GM19035 (cell line): ENCODE measurements around the gene RAB17.

ENCODE experiments used
- ATAC-seq: cut with Tn5 transposase; IDR thresholded peaks from one replicate; pipeline ENCODE4 v1.9.1; 2021; ENCODE audit not compliant: unreplicated experiment

RAB17 gene

DNA sequence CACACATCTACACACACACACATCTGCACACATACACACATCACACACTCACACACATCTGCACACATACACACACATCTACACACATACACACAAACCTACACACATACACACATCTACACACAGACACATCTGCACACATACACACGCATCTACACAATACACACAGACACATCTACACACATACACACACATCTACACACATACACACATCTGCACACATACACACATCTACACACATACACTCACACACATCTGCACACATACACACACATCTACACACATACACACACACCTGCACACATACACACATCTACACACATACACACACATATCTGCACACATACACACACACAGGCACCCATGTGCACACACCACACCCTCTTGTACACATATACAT lies 24.6 kb downstream of the RAB17 start:
- no peak for ATAC-seq

DNA sequence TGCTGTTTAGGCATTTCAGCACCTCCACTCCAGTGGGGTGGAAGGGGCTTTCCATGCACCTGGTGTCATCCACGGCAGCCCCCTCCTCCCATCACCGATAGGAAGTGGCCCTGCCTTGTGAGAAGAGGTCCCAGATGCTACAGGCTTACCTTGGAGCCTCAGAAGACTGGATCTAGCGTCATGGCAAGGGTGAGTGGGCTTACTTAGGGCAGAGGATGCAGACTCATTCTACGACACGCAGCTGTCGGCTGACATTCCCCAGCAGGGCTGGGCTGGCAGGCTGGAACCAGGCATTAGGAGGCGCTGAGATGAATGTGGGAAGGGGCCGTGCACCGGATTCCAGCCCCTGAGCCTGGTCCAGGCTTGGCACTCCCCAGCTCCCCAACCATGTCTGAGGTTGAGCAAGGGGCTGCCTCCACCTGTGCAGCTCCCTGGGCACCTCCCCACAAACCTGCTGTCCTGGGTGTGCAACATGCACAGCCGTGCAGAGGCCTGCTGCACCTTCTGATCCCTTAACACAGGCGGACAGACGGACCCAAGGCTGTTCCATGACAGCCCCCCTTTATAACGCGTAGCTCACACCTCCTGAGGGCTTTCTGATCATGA lies 25.9 kb downstream of the RAB17 start:
- ATAC-seq: no peak

DNA sequence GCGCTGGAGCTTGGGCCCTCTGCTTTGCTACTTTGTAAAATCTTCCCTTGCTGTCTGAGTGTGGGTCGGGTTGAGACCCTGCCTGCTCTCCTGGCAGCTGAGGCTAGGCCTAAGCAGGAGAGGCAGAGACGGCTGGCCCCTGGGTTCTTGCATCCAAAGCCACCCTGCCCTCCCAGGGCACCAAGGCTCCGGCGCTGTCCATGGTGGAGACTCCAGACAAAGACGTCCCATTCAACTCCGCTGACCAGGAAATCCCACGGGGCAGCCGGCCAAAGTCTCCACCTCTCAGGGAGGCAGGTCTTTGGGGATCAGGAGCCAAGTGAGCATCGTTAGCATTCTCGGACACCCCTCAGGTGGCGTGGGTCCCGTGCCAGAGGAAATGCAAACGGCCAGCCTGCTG lies 26.7 kb downstream of the RAB17 start:
- ATAC-seq: no peak

- ATAC-seq: no peak
These were observed 29.3 kb downstream of the RAB17 start for GRCh38 chr2:237561221-237561620.

- no peak for ATAC-seq
These were observed 31.4 kb downstream of the RAB17 start for GRCh38 chr2:237558961-237559641.

- ATAC-seq: peak; percentile 12
These were observed 32.9 kb downstream of the RAB17 start for GRCh38 chr2:237557633-237558015.

DNA sequence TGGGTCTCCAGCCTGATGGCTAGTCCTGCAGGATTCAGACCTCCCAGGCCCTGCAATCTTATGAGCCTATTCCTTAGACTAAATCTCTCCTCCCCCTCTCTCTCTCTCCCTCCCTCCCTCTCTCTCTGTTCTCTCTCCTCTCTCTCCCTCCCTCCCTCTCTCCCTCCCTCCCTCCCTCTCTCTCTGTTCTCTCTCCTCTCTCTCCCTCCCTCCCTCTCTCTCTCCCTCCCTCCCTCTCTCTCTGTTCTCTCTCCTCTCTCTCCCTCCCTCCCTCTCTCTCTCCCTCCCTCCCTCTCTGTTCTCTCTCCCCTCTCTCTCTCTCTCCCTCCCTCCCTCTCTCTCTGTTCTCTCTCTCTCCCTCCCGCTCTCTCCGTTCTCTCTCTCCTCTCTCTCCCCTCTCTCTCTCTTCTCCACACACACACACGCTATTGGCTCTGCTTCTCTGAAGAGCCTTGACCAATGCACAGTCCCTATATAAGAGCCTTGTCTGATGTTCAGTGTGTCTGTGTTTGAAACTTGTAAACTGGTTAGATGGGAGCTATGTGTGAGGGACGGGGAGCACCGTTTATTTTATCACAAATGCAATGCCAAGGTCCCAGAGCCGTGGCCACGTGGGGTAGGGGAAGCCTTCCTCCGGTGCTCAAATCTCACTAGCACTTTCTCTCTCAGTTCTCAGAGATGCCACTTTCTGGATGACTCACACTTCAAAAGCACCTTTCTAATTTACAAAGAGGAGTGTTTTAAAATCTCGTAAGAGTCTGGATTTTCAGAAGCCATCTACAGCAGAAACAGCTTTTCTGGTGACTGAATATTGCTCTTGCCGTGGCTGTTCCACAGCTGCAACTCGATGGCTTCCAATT lies 33.5 kb downstream of the RAB17 start:
- peak; percentile 92 for ATAC-seq

GRCh38 chr2:237555560-237555959 lies 35.0 kb downstream of the RAB17 start:
- ATAC-seq: no peak

GRCh38 chr2:237553948-237554347 lies 36.6 kb downstream of the RAB17 start:
- ATAC-seq: no peak

DNA sequence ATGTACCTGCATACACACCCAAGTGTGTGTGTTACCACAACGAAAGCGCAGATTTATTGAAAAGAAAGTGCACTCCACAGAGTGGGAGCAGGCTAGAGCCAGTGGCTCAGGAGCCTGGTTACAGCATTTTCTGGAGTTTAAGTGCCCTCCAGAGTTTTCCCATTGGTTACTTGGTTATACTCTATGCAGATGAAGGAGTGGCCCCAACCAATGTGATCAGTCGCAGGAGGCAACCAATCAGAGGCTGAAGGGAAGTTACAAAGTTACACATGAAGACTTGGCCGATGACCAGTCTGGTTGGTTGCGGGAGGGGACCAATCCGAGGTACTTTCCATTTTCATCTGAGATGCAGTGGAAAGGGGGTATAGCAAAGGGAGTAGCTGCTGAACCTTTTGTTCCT lies 37.6 kb downstream of the RAB17 start:
- ATAC-seq: no peak

- no peak for ATAC-seq
These were observed 39.4 kb downstream of the RAB17 start for GRCh38 chr2:237551071-237551574.

DNA sequence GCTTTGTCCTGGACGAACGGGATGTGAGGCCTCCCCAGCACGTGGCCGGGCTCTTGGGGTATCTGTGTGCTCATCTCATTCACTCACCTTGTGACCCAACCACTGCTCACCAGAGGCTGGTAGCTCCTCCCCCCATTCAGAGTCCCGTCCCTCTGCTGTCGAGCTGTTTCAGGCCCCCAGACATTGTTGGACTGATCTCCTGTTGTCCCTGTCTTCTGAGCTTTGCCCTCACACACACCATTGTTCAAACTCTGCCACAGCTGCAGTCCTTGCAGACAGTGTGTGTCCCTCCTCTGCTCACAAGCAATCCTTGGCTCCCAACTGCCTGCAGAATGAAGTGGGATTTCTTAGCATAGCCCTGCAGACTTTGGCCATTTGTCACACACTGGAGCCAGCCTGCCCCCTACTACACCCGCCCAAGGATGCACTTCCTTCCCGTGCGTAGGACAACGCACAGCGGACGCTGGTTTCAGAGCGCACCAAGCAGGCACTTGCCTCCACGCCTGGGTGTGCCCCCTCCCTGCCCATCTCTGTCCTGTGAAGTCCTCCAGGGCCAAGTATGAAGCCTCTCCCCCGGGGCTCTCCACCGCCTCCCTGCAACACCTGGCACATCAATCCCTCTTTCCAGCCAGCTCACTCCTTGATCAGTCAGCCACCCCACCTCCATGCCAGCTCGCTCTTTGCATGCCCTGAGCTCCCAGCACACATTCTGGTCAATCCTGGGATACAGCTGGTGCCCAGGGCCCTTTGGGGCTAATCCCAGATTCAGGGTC lies 40.7 kb downstream of the RAB17 start:
- ATAC-seq: no peak

- no peak for ATAC-seq
These were observed 41.3 kb downstream of the RAB17 start for GRCh38 chr2:237549216-237549615.

- no peak for ATAC-seq
These were observed 42.6 kb downstream of the RAB17 start for GRCh38 chr2:237547841-237548416.

GRCh38 chr2:237546876-237547395 lies 43.6 kb downstream of the RAB17 start:
- no peak for ATAC-seq

GRCh38 chr2:237546040-237546875 lies 44.3 kb downstream of the RAB17 start:
- ATAC-seq: no peak

GRCh38 chr2:237542001-237542704 lies 48.4 kb downstream of the RAB17 start:
- ATAC-seq: no peak

DNA sequence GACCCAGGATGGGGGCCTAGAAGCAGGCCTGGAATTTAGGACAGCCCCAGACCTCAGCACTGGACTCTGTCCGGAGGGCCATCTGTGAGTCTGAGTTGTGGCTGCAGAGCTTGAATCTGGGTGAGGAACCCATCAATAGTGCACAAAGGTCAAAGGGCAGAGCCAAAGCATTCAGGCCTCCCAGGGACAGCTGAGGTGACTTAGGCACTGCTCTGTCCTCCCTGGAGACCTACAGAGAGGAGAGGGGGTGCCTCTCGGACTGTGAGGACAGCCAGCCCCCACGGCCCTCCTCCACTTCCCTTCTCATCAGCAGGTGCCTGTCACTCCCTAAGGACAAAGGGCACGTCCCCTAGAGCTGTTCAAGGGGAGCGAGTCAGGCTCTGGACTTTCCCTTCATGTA lies 49.3 kb downstream of the RAB17 start:
- ATAC-seq: no peak

GRCh38 chr2:237540823-237541222 lies 49.7 kb downstream of the RAB17 start:
- no peak for ATAC-seq
